Smooth muscle cell of the brain vasculature (primary cell): Measurements from ENCODE around the gene CTDP1.
"Not testable (repeated sequence)": the region's sequence is repeated elsewhere in the genome, so short reads cannot be mapped to it uniquely, and the experiment has no call there.

ENCODE experiments used
- DNase-seq: peaks from one replicate; pipeline ENCODE4 v3.0.0-alpha.2; 2012; ENCODE audit warnings: low read depth, low spot score

The CTDP1 gene

GRCh38 chr18:79699653-79700052 lies 20.1 kb downstream of the CTDP1 start:
- DNase-seq, result no peak

GRCh38 chr18:79702906-79703305 lies 23.3 kb downstream of the CTDP1 start:
- no peak for DNase-seq

GRCh38 chr18:79704631-79705030 lies 25.0 kb downstream of the CTDP1 start:
- DNase-seq, result no peak

GRCh38 chr18:79705272-79705671 lies 25.7 kb downstream of the CTDP1 start:
- DNase-seq, result no peak

- no peak for DNase-seq
Measured at GRCh38 chr18:79706006-79706405, 26.4 kb downstream of the CTDP1 start.

GRCh38 chr18:79706658-79707057 lies 27.1 kb downstream of the CTDP1 start:
- DNase-seq, result no peak

GRCh38 chr18:79707239-79707638 lies 27.6 kb downstream of the CTDP1 start:
- no peak for DNase-seq

GRCh38 chr18:79707671-79708070 lies 28.1 kb downstream of the CTDP1 start:
- no peak for DNase-seq

- no peak for DNase-seq
Measured at GRCh38 chr18:79708412-79708811, 28.8 kb downstream of the CTDP1 start.

GRCh38 chr18:79712206-79712857 lies 32.7 kb downstream of the CTDP1 start:
- DNase-seq, result no peak

GRCh38 chr18:79713341-79713740 lies 33.7 kb downstream of the CTDP1 start:
- DNase-seq, result no peak

- DNase-seq, result no peak
Measured at GRCh38 chr18:79714531-79715240, 35.1 kb downstream of the CTDP1 start.

- DNase-seq, result no peak
Measured at GRCh38 chr18:79715280-79715679, 35.7 kb downstream of the CTDP1 start.

GRCh38 chr18:79717059-79717458 lies 37.5 kb downstream of the CTDP1 start:
- no peak for DNase-seq

- no peak for DNase-seq
Measured at GRCh38 chr18:79717555-79718074, 38.0 kb downstream of the CTDP1 start.

- no peak for DNase-seq
Measured at GRCh38 chr18:79718126-79718525, 38.5 kb downstream of the CTDP1 start.

GRCh38 chr18:79718878-79719477 lies 39.4 kb downstream of the CTDP1 start:
- no peak for DNase-seq

GRCh38 chr18:79719478-79720358 lies 40.1 kb downstream of the CTDP1 start:
- DNase-seq, result not testable (repeated sequence)

- no peak for DNase-seq
Measured at GRCh38 chr18:79720359-79720733, 40.7 kb downstream of the CTDP1 start.

- no peak for DNase-seq
Measured at GRCh38 chr18:79723036-79723435, 43.4 kb downstream of the CTDP1 start.

- no peak for DNase-seq
Measured at GRCh38 chr18:79723628-79724027, 44.0 kb downstream of the CTDP1 start.
